Neutrophil (primary cell): ENCODE data around the gene IFNA6.

ENCODE experiments used
- H3K27ac ChIP-seq: fragments of 200-600 bp; sonication (generic); 2 replicates; pipeline ENCODE4 v1.5.1; 2016; ENCODE audit warnings: mild to moderate bottlenecking, moderate library complexity
- H3K27me3 ChIP-seq: fragments of 200-600 bp; sonication (generic); 2 replicates; pipeline ENCODE4 v1.6.0; 2016; ENCODE audit warnings: mild to moderate bottlenecking
- H3K36me3 ChIP-seq: fragments of 200-600 bp; sonication (generic); 2 replicates; pipeline ENCODE4 v1.5.1; 2017
- H3K4me1 ChIP-seq, 2 experiments: fragments of 200-600 bp in 1 of 2; sonication (generic) in 1 of 2; 1 replicate in 1 of 2; 2 replicates in 1 of 2; pipeline versions ENCODE4 v1.5.1 to v1.6.1; 2013 to 2016; ENCODE audit warnings: low read depth in 1 of 2, low read length in 1 of 2, mild to moderate bottlenecking in 1 of 2, moderate library complexity in 1 of 2; ENCODE audit not compliant: control insufficient read depth in 1 of 2, insufficient read depth in 1 of 2
- H3K4me3 ChIP-seq, 2 experiments: fragments of 200-600 bp in 1 of 2; sonication (generic) in 1 of 2; 1 replicate in 1 of 2; 2 replicates in 1 of 2; pipeline ENCODE4 v1.5.1; 2013 to 2016; ENCODE audit warnings: low read depth in 1 of 2, low read length in 1 of 2, mild to moderate bottlenecking in 1 of 2, moderate library complexity in 1 of 2
- H3K9me3 ChIP-seq: fragments of 200-600 bp; sonication (generic); 2 replicates; pipeline ENCODE4 v1.5.1; 2016
- TF ChIP-seq, protein P1 (sequence below): fragments of 200-600 bp; sonication (generic); IDR thresholded peaks from 2 replicates; pipeline ENCODE4 v1.5.1; 2016; ENCODE audit warnings: antibody characterized with exemption

The IFNA6 gene

DNA sequence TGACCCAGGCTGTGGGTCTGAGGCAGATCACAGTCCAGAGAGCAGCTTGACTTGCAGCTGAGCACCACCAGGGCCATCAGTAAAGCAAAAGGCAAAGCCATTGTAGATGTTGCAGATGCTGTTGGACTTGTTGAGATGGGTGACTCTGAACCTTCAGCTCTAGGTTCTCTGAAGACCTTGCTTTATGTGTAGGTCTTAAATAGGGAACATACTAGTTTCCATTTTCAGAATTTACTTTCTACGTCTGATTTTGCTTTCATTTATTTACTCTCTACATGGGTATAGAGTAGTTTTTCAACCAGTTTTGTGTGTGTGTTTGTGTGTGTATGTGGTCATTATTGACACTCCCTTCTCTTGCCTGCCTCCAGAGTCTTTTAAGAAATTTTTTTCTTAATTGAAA lies at the start of gene IFNA6:
IFNA6 (minus strand) TSS at position 101 of the 400 bp plus-strand sequence; CDS start at position 101, 0 bp downstream.
- H3K27ac ChIP-seq: no peak within 1 kb of the TSS
- no peaks in the 10 kb centered on the region for H3K4me1 ChIP-seq
- TF ChIP-seq, protein P1, sequence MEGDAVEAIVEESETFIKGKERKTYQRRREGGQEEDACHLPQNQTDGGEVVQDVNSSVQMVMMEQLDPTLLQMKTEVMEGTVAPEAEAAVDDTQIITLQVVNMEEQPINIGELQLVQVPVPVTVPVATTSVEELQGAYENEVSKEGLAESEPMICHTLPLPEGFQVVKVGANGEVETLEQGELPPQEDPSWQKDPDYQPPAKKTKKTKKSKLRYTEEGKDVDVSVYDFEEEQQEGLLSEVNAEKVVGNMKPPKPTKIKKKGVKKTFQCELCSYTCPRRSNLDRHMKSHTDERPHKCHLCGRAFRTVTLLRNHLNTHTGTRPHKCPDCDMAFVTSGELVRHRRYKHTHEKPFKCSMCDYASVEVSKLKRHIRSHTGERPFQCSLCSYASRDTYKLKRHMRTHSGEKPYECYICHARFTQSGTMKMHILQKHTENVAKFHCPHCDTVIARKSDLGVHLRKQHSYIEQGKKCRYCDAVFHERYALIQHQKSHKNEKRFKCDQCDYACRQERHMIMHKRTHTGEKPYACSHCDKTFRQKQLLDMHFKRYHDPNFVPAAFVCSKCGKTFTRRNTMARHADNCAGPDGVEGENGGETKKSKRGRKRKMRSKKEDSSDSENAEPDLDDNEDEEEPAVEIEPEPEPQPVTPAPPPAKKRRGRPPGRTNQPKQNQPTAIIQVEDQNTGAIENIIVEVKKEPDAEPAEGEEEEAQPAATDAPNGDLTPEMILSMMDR: no peak
- no peaks in the 10 kb centered on the region for H3K9me3 ChIP-seq
- H3K4me3 ChIP-seq: no peak within 1 kb of the TSS
- H3K36me3 ChIP-seq: no peaks in the 10 kb centered on the region
- peaks cover 7% of the 10 kb centered on the region for H3K27me3 ChIP-seq

DNA sequence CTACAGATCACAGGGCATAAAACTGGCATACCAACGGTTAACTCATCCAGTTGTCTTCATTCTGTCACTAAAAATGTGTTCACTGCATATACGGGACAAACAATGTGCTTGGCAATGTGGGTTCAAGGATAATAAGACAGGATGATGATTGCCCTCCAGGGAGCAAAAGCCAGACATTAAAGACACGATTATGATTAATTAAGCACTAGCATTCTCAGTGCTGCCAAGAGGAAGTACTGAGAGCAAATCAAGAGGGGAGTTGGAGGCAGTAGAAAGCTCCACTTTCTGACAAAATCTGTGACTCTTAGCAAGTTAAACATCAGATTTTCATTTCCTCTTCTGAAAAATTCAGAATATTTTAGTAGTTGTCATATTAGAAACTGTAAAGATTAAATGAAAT lies 49.3 kb upstream of the IFNA6 start:
- TF ChIP-seq, protein P1: no peak
- Histone ChIP-seq H3K9me3 (no peaks in the 10 kb centered on the region), H3K36me3 (no peaks in the 10 kb centered on the region), H3K4me3 (no peak overlapping the region), H3K27me3 (peaks cover 97% of the 10 kb centered on the region), H3K27ac (no peak overlapping the region), H3K4me1 (peaks cover 16 to 21% of the 10 kb centered on the region in 2 experiments)

DNA sequence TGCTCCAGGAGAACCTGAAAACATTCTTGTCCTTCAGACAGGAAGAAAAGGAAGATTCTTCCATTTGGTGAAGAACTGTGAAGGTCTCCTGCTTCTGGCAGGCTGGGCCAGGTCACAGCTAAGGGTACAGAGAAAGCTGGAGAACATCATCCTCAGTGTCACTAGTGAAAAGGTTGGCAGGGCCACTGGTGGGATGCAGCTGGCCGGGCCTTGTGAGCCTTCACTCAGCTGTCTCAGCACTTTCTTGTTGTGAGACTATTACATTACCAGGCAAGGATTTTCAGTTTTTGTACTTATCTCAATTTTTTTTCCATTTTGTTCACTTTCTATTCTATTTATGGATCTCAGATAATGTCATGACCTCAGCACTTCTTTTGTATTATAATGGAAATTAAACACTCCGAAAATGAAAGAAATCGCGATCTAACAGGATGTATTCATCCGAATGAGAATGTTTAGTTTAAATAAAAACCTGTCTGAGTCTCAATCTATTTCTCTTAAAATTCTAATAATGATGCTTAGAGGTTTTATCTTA lies 48.3 kb upstream of the IFNA6 start:
- Histone ChIP-seq H3K36me3 (no peaks in the 10 kb centered on the region), H3K9me3 (no peaks in the 10 kb centered on the region), H3K27me3 (peaks cover 97% of the 10 kb centered on the region), H3K4me1 (peaks cover 16 to 21% of the 10 kb centered on the region in 2 experiments), H3K27ac (no peak overlapping the region), H3K4me3 (no peak overlapping the region)
- TF ChIP-seq, protein P1: no peak

GRCh38 chr9:21395778-21396717 lies 45.4 kb upstream of the IFNA6 start:
- no peaks in the 10 kb centered on the region for H3K36me3 ChIP-seq
- H3K9me3 ChIP-seq: no peaks in the 10 kb centered on the region
- H3K4me3 ChIP-seq: peak overlapping the region; percentile 56 to 59
- TF ChIP-seq, protein P1: peak; percentile 63
- no peak overlapping the region for H3K27ac ChIP-seq
- H3K4me1 ChIP-seq: peaks cover 9 to 10% of the 10 kb centered on the region in 2 experiments
- H3K27me3 ChIP-seq: peaks cover 91% of the 10 kb centered on the region

DNA sequence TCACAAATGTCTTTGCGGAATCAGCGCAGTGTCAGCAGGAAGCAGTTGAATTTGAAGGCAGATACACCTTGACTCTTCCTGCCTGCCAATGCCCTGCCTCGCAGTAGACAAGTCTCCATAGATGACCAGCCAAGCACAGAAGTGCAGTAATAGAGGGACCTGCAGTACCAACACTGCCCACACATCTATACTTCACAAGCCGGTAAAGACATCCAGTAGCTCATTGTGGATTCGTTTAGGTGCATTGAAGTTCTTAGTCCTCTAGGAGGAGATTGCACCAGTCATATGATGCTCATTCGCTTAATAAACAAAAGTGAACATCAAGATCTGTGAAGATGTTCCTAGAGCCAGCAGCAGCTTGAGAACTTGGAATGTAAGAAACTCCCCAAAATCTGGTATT lies 41.6 kb upstream of the IFNA6 start:
- H3K4me1 ChIP-seq: peaks cover 9 to 10% of the 10 kb centered on the region in 2 experiments
- no peaks in the 10 kb centered on the region for H3K9me3 ChIP-seq
- H3K27me3 ChIP-seq: peaks cover 77% of the 10 kb centered on the region
- H3K4me3 ChIP-seq: no peak overlapping the region
- no peaks in the 10 kb centered on the region for H3K36me3 ChIP-seq
- no peak overlapping the region for H3K27ac ChIP-seq
- TF ChIP-seq, protein P1: no peak
